CD4-positive, alpha-beta T cell (primary cell): ENCODE results near the gene NRL. TPM values are rescaled to one million over a fixed set of nuclear protein-coding genes. Genes with fewer than 3 reads are reported as not detected.
"Not testable (repeated sequence)": the region's sequence is repeated elsewhere in the genome, so short reads cannot be mapped to it uniquely, and the experiment has no call there.

ENCODE experiments used
- ATAC-seq: fragments of 200-7000 bp; cut with Tn5 transposase; one replicate; pipeline ENCODE4 v1.10.0; 2022; ENCODE audit warnings: mild to moderate bottlenecking; ENCODE audit not compliant: poor library complexity
- CTCF ChIA-PET: fragments of 350-600 bp; sonication (Branson Sonifier 250); formaldehyde crosslinking; loops from one replicate; lab custom pipeline; 2021; ENCODE audit warnings: antibody characterized with exemption, inconsistent platforms; lab: Charles Lee
- POLR2A ChIA-PET: fragments of 350-600 bp; sonication (Branson Sonifier 250); formaldehyde crosslinking; loops from one replicate; lab custom pipeline; 2021; ENCODE audit warnings: antibody characterized with exemption, inconsistent platforms; lab: Charles Lee
- DNase-seq, 14 experiments: peaks; one replicate each; pipeline ENCODE4 v3.0.0-alpha.2; 2013 to 2020; ENCODE audit warnings: mixed read lengths in 2 of 14
- H3K27ac ChIP-seq, 2 donors: one replicate each; pipeline versions ENCODE4 v1.5.1 to v1.7.0; 2013; ENCODE audit warnings: low read length in 2 of 2, low read depth in 1 of 2, mild to moderate bottlenecking in 1 of 2
- H3K27me3 ChIP-seq, 2 experiments: 1 replicate in 1 of 2; 2 replicates in 1 of 2; pipeline versions ENCODE4 v1.6.1 to v1.7.0; 2013; ENCODE audit warnings: low read length in 2 of 2, control low read depth in 1 of 2, mild to moderate bottlenecking in 1 of 2, moderate library complexity in 1 of 2; ENCODE audit not compliant: insufficient read depth in 2 of 2, control insufficient read depth in 1 of 2
- H3K36me3 ChIP-seq: one replicate; pipeline ENCODE4 v1.6.1; 2013; ENCODE audit warnings: low read length, control low read depth; ENCODE audit not compliant: insufficient read depth
- H3K4me1 ChIP-seq: one replicate; pipeline ENCODE4 v1.6.1; 2013; ENCODE audit warnings: low read length, control low read depth; ENCODE audit not compliant: insufficient read depth
- H3K4me3 ChIP-seq: one replicate; pipeline ENCODE4 v1.5.1; 2013; ENCODE audit warnings: mild to moderate bottlenecking, low read length, moderate library complexity
- H3K9me3 ChIP-seq, 2 experiments: 1 replicate in 1 of 2; 2 replicates in 1 of 2; pipeline versions ENCODE4 v1.6.1 to v1.7.0; 2013; ENCODE audit warnings: low read length in 2 of 2, mild to moderate bottlenecking in 2 of 2, control low read depth in 1 of 2, moderate library complexity in 1 of 2; ENCODE audit not compliant: control insufficient read depth in 1 of 2, insufficient read depth in 1 of 2
- H3K27ac Mint-ChIP-seq: one replicate; pipeline ENCODE4 v1.8.0; 2020; ENCODE audit warnings: mixed read lengths
- H3K27me3 Mint-ChIP-seq: one replicate; pipeline ENCODE4 v1.8.0; 2021; ENCODE audit warnings: mixed read lengths
- H3K36me3 Mint-ChIP-seq: one replicate; pipeline ENCODE4 v1.8.0; 2021; ENCODE audit warnings: low read depth, mixed read lengths
- H3K4me1 Mint-ChIP-seq: one replicate; pipeline ENCODE4 v1.8.0; 2021; ENCODE audit warnings: low read depth, mixed read lengths
- H3K4me3 Mint-ChIP-seq: one replicate; pipeline ENCODE4 v1.8.0; 2020; ENCODE audit warnings: mild to moderate bottlenecking, mixed read lengths
- H3K9me3 Mint-ChIP-seq: one replicate; pipeline ENCODE4 v1.8.0; 2020; ENCODE audit warnings: mixed read lengths
- intact Hi-C, 2 experiments: fragments of 100-400 bp; cut with DNase I in 1 of 2; cut with micrococcal nuclease in 1 of 2; formaldehyde crosslinking; loops; one replicate each; pipeline versions ENCODE4 v1.15.1 to v1.9.0; 2023 to 2025; cut with DNase I, micrococcal nuclease
- total RNA-seq, 174 experiments: library from RNA in 2 of 174; stranded (reverse) in 2 of 174; gene quantifications; one replicate each; pipeline ENCODE4 v1.2.3 and lab custom pipeline; 2021 to 2026
- TF ChIP-seq, protein P1 (sequence below): fragments of 200-600 bp; IDR thresholded peaks from one replicate; pipeline ENCODE4 v1.8.0; 2022; ENCODE audit warnings: antibody characterized with exemption, mild to moderate bottlenecking

NRL gene
- total RNA-seq, 2 experiments from 2014 or later, result 1.6 to 1.9 TPM

DNA sequence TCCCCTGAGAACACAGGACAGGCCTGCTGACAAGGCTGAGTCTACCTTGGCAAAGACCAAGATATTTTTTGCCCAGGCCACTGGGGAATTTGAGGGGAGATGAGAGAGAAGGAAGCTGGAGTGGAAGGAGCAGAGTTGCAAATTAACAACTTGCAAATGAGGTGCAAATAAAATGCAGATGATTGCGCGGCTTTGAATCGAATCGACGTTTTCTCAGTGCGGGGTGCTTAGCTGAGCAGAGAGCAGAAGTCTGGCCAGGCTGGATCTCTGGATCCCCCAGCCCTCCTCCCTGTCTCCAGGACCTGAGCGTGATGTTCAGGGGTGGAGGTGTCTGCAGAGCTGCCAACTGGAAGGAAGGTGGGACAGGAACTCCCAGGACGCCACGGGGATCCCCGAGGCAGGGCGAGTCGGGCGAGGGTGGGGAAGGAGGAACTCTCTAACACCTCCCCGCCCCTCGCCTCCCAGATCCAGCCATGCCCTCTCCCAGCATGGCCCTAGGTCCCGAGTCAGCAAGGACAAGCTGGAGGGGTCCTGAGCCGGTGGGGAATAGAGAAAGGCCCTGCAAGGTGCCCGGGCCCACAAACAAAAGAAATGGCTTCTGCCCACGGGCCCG is 63.5 kb downstream of the NRL start:
- CTCF ChIA-PET, result interaction anchor here (1.5 to 2.2 kb wide), 3 partner anchors 39 to 110 kb away, joined by 3 to 10 read pairs (median 6); partner anchors contain the start of gene IRF9
- ATAC-seq (no peak), DNase-seq (peak in 3 of 14 experiments; percentile 9 to 42 (median 34))
- intact Hi-C loops, result no loop called here
- no peaks in the 10 kb centered on the region for H3K36me3 ChIP-seq
- Mint-ChIP-seq H3K27me3 (peaks cover 25% of the 10 kb centered on the region), H3K27ac (no peak overlapping the region), H3K4me1 (peaks cover 14% of the 10 kb centered on the region), H3K36me3 (no peaks in the 10 kb centered on the region), H3K9me3 (no peaks in the 10 kb centered on the region), H3K4me3 (peak overlapping the region; percentile 84)
- no peak overlapping the region for H3K27ac ChIP-seq
- H3K9me3 ChIP-seq, result peaks cover 0 to 10% of the 10 kb centered on the region in 2 experiments
- H3K4me1 ChIP-seq, result peaks cover 21% of the 10 kb centered on the region
- POLR2A ChIA-PET, result interaction anchor here (0.6 to 2.1 kb wide), 8 partner anchors 30 to 380 kb away, joined by 3 to 17 read pairs (median 4); partner anchors contain the start of genes DCAF11, DHRS4L2, IRF9 and NRL
- TF ChIP-seq, protein P1, sequence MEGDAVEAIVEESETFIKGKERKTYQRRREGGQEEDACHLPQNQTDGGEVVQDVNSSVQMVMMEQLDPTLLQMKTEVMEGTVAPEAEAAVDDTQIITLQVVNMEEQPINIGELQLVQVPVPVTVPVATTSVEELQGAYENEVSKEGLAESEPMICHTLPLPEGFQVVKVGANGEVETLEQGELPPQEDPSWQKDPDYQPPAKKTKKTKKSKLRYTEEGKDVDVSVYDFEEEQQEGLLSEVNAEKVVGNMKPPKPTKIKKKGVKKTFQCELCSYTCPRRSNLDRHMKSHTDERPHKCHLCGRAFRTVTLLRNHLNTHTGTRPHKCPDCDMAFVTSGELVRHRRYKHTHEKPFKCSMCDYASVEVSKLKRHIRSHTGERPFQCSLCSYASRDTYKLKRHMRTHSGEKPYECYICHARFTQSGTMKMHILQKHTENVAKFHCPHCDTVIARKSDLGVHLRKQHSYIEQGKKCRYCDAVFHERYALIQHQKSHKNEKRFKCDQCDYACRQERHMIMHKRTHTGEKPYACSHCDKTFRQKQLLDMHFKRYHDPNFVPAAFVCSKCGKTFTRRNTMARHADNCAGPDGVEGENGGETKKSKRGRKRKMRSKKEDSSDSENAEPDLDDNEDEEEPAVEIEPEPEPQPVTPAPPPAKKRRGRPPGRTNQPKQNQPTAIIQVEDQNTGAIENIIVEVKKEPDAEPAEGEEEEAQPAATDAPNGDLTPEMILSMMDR, result no peak
- peak overlapping the region; percentile 71 for H3K4me3 ChIP-seq
- peaks cover 0 to 16% of the 10 kb centered on the region in 2 experiments for H3K27me3 ChIP-seq

DNA sequence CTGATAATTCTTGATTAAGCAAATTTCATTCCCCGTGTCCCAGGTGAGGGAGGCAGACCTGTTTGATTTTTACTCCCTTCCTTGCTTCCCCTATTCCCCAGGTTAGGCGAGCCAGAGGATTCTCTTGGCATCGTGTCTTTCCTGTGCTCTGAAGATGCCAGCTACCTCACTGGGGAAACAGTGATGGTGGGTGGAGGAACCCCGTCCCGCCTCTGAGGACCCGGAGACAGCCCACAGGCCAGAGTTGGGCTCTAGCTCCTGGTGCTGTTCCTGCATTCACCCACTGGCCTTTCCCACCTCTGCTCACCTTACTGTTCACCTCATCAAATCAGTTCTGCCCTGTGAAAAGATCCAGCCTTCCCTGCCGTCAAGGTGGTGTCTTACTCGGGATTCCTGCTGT is 64.0 kb downstream of the NRL start:
- H3K4me3 ChIP-seq, DNase-seq, H3K36me3 ChIP-seq, H3K9me3 Mint-ChIP-seq, ATAC-seq, H3K27ac Mint-ChIP-seq, H3K27ac ChIP-seq, H3K36me3 Mint-ChIP-seq, intact Hi-C loops: not testable (repeated sequence)
- CTCF ChIA-PET, result interaction anchor here (2.2 kb wide), 1 partner anchor 58 kb away, joined by 10 read pairs; no protein-coding TSS in a partner anchor
- POLR2A ChIA-PET, result interaction anchor here (0.6 to 2.1 kb wide), 4 partner anchors 30 to 381 kb away, joined by 4 to 17 read pairs (median 10); partner anchors contain the start of genes DCAF11 and NRL
- Mint-ChIP-seq H3K4me1 (peaks cover 14% of the 10 kb centered on the region), H3K27me3 (peaks cover 25% of the 10 kb centered on the region), H3K4me3 (peak overlapping the region; percentile 84)
- H3K27me3 ChIP-seq, result peaks cover 0 to 16% of the 10 kb centered on the region in 2 experiments
- H3K9me3 ChIP-seq, result peaks cover 0 to 10% of the 10 kb centered on the region in 2 experiments
- H3K4me1 ChIP-seq, result peaks cover 21% of the 10 kb centered on the region

DNA sequence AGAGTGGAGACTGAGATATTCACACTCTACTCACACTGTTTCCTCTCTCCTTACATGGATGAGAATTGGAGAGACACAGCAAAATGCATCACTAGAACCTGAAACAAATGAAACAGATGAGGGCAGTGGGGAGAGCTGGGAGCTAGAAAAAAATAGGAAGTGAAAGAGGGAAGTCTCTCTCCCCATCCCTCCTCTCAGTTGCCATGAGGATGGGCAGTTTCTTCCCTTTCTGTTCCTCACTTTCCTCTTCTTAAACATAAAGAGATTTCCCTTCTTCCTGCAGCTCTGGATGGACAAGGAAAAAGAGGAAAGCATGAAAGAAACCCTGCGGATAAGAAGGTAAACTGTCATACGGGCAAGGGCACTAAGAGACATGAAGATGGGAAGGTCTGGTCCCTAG is 65.7 kb downstream of the NRL start:
- H3K4me3 Mint-ChIP-seq, ATAC-seq, H3K9me3 Mint-ChIP-seq, H3K9me3 ChIP-seq, POLR2A ChIA-PET, DNase-seq, CTCF ChIA-PET, intact Hi-C loops, H3K36me3 ChIP-seq, H3K4me3 ChIP-seq, H3K36me3 Mint-ChIP-seq, H3K27ac Mint-ChIP-seq, H3K27ac ChIP-seq: not testable (repeated sequence)
- Mint-ChIP-seq H3K4me1 (peaks cover 14% of the 10 kb centered on the region), H3K27me3 (peaks cover 18% of the 10 kb centered on the region)
- Histone ChIP-seq H3K4me1 (peaks cover 21% of the 10 kb centered on the region), H3K27me3 (peaks cover 0 to 12% of the 10 kb centered on the region in 2 experiments)

DNA sequence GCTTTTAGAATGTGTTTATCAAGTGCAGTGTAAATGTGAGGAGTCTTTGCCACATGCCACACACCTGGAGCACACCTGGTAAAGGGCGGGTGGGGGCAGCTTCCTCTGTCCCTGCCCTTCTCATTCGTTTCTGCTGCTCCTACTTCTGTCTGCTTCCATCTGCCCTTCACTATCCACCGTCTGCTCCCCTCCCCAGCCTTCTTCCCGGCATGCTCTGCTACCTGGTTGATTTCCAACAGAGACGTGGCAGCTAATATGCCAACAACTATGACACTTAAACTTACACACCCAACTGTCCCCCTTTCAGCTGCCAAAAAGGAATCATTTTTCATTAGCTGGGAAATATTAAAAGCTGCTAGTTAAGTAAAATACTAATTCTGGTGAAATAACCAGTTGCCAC is 72.0 kb downstream of the NRL start:
- H3K27me3 ChIP-seq, result no peaks in the 10 kb centered on the region
- TF ChIP-seq, protein P1, result no peak
- ATAC-seq, result no peak

More for the DNA sequence above, 72.0 kb downstream of the NRL start:
- no peaks in the 10 kb centered on the region for H3K9me3 Mint-ChIP-seq
- Histone ChIP-seq H3K27ac (no peak overlapping the region), H3K4me1 (no peaks in the 10 kb centered on the region), H3K9me3 (no peaks in the 10 kb centered on the region), H3K36me3 (no peaks in the 10 kb centered on the region), H3K4me3 (no peak overlapping the region)
- H3K27ac Mint-ChIP-seq, result no peak overlapping the region
- ChIA-PET CTCF (interaction anchor here (0.8 kb wide), 1 partner anchor 48 kb away, joined by 3 read pairs; no protein-coding TSS in a partner anchor), POLR2A (interaction anchor here (1.1 kb wide), 1 partner anchor 38 kb away, joined by 3 read pairs; no protein-coding TSS in a partner anchor)
- H3K4me3 Mint-ChIP-seq, result no peak overlapping the region
- no peak for DNase-seq
- intact Hi-C loops, result no loop called here
- no peaks in the 10 kb centered on the region for H3K4me1 Mint-ChIP-seq
- no peaks in the 10 kb centered on the region for H3K36me3 Mint-ChIP-seq
- no peaks in the 10 kb centered on the region for H3K27me3 Mint-ChIP-seq
